ENCODE data around the gene PRKCB.

The PRKCB gene

DNA sequence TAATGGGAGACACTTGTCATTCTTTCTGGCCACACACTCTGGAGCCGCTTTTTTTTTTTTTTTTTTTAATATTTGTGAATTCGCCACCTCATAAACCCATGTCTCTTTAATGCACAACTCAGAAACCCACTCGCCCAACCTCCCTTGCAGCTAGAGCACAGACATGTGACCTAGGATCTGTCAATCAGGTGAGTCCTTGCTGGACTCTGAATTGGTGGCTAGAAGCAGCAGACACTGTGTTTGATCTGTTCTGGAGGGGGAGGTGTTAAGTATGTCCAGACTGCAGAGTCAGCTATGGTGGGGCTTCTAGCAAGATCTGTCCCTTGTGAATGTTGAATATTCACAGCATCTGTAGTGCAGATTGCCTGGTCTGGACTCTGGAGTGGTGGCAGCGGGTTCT lies 112.1 kb downstream of the PRKCB start:
- no peak for DNase-seq

DNA sequence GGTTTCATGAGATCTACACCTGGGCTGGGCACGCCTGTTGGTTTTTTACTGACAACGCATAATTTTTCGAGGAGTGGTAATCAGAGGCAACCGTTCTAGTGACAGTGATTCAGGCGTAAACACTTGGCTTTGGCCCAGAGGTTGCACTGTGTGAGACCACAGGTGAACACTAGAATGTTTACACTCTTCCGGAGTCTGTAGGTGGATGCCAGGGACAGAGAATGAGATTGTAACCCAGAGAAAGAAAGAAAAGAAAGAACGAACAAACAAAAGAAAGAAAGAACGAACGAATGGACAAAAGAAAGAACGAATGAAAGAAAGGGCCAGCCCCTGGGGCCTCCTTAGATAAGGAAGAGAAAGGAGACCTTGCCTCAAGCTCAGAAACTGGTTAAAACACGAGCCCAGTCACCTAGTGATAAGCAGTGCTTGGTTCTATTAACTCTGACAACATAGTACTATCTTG lies 113.2 kb downstream of the PRKCB start:
- peak; percentile 67 for DNase-seq

- no peak for DNase-seq
Measured at GRCh38 chr16:23949630-23950290, 114.0 kb downstream of the PRKCB start.

- no peak for DNase-seq
Measured at GRCh38 chr16:23950291-23950894, 114.6 kb downstream of the PRKCB start.

- DNase-seq = no peak
Measured at GRCh38 chr16:23950898-23951297, 115.1 kb downstream of the PRKCB start.

GRCh38 chr16:23952128-23952970 lies 116.6 kb downstream of the PRKCB start:
- DNase-seq = peak; percentile 45

- no peak for DNase-seq
Measured at GRCh38 chr16:23952971-23953300, 117.2 kb downstream of the PRKCB start.

GRCh38 chr16:23953476-23953875 lies 117.7 kb downstream of the PRKCB start:
- DNase-seq = no peak

DNA sequence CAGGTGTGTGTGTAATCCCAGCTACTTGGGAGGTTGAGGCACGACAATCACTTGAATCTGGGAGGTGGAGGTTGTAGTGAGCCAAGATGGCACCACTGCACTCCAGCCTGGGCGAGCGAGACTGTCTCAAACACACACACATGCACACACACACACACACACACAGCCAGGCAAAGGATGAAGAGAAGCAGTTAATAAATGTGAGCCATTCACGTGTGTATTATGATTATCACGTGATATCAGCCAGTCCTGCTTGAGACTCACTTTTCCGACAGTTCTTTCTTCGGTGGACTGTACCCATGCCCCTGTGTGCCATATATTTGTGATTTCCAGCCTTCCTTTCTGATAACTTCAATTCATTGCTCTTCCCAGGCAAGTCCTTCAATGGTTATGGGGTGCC lies 119.3 kb downstream of the PRKCB start:
- no peak for DNase-seq

- no peak for DNase-seq
Measured at GRCh38 chr16:23957287-23957686, 121.5 kb downstream of the PRKCB start.

DNA sequence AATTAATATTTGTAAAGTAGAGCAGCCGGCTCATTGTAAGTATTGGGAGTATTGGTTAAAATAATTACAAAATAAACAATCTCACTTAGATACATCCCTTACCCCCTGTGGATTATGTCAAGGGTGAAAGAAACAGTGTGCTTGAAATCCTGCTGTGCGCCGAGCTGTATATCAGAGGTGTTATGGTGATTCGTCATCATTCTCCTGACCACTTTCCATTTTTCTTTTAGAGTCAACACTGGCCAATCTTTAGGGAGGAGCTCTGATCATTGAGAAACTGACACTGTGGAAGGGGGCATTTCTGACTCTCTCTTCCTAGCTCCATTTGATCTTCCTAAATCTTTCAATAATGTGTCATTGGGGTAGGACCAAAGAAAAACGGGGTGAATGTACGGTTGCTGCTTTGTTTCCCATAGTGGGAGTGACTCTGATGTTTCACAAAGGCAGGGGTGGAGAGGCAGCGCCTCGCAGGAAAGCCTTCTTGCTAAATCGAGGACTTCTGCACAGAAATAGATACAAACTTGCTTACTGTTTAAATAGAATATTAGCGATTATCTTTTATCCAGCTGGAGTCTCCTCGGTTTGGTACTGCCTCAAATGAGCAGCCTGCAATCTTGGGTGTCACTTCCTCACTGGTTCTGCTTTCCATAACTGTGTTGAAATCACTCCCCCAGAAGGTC lies 123.4 kb downstream of the PRKCB start:
- no peak for DNase-seq

- no peak for DNase-seq
Measured at GRCh38 chr16:23959752-23960072, 123.9 kb downstream of the PRKCB start.

DNA sequence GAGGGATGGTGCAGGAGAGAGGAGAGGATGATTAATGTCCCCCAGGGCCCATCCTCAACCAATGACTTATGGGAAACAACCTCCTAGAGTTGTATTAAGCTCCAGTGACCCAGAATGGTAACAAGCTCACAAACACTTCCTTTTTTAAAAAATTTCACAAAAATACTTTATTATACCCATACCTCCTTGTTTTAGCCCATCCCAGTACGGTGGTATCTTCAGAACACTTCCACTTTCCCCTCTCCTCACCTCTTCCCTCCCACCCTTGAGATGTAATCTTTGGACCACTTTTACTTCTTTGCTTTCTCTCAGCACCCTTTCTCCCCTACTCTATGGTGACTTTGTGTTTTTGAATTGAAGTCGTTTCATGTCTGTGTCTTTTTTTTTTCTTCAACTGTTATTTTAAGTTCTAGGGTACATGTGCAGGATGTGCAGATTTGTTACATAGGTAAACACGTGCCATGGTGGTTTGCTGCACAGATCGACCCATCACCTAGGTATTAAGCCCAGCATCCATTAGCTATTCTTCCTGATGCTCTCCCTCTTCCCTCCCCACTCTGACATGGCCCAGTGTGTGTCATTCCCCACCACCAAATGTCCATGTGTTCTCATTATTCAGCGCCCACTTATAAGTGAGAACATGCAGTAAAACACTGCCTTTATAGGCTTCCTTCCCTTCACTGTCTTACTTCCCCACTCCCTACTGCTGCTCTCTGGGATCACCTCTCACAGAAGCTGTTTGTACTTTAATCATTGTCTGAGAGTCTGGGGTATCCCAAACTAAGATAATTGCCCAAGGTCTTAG lies 124.5 kb downstream of the PRKCB start:
- no peak for DNase-seq

GRCh38 chr16:23962001-23962400 lies 126.2 kb downstream of the PRKCB start:
- DNase-seq = no peak

GRCh38 chr16:23964136-23964535 lies 128.4 kb downstream of the PRKCB start:
- DNase-seq = no peak

GRCh38 chr16:23965137-23965733 lies 129.5 kb downstream of the PRKCB start:
- no peak for DNase-seq

GRCh38 chr16:23966597-23967394 lies 131.0 kb downstream of the PRKCB start:
- DNase-seq = peak; percentile 38

DNA sequence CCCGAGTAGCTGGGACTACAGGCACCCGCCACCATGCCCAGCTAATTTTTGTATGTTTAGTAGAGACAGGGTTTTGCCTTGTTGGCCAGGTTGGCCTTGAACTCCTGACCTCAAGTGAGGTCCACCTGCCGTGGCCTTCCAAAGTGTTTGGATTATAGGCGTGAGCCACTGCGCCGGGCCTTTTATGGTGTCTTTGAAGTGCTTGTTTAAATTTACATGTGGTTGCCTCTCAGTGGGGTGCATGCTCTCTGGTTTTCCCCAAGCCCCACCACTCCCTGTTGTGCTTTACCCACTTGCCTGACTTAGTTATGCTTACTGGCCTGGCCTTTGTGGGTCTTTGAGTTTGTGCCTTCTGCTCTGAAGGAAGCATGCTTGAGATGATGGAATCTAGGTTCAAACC lies 132.0 kb downstream of the PRKCB start:
- DNase-seq = no peak

GRCh38 chr16:23968176-23968575 lies 132.4 kb downstream of the PRKCB start:
- DNase-seq = no peak

DNA sequence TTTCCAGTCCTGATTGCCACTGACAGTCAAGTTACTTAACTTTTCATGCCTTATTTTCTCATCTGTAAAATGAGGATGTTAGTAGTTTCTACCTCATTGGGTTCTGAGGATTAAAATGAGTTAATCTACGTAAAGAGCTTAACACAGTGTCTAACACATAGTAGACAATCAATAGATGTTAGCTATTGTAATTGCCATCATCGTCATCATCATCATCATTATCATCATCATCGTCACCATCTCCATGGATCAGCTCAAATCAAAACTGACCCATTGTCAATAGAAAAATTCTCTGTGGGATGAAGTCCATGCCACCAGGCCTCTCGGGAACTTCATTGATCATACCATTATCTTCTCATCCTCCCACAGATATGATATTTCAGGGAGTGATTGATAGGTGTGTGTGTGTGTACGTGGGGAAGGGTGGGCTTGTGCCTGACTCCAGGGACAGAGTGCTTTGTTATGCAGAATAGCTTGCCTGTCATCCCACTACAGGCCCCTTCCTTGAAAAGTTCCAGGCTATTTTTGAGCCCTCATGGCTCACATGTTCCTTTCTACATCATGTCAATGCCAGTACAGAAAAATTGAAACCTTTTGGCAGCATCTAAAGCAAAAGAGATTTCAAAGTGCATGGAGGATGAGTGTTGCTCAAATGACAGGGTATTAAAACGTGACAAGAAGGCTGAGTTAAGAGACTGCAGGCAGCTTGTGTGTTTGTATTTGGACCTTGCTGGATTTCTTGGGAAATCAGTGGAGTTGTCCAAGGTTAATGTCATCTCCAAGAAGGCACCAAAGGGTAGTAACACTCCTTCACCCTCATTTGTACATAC lies 133.9 kb downstream of the PRKCB start:
- no peak for DNase-seq

GRCh38 chr16:23974223-23974622 lies 138.4 kb downstream of the PRKCB start:
- DNase-seq = no peak

Measured in NCI-H2029 treated with DMSO at 0.1 percent for 48 hours (cell line).